Coronary artery (tissue), 2 donors: ENCODE data around the gene PANX2.

ENCODE experiments used
- DNase-seq: peaks from one replicate; pipeline ENCODE4 v3.0.0-alpha.2; 2017; ENCODE audit warnings: low spot score
- H3K27ac ChIP-seq, 2 donors: fragments of 200-600 bp; sonication (generic); one replicate each; pipeline ENCODE4 v1.5.1; 2016 to 2019
- H3K4me3 ChIP-seq: fragments of 200-600 bp; sonication (generic); 2 replicates; pipeline ENCODE4 v1.5.1; 2016; ENCODE audit warnings: mild to moderate bottlenecking, moderate library complexity
- CTCF ChIP-seq: fragments of 200-600 bp; sonication (generic); IDR thresholded peaks from one replicate; pipeline ENCODE4 v1.5.1; 2019; ENCODE audit warnings: antibody characterized with exemption

Gene PANX2

GRCh38 chr22:50148991-50149721, 21.4 kb upstream of the PANX2 start:
- H3K27ac ChIP-seq = no peak overlapping the region
- DNase-seq = peak; percentile 66

GRCh38 chr22:50150161-50151129, 20.1 kb upstream of the PANX2 start:
- DNase-seq = peak; percentile 46
- Histone ChIP-seq H3K27ac (no peak overlapping the region), H3K4me3 (no peak overlapping the region)
- TF ChIP-seq CTCF = no peak

More at GRCh38 chr22:50148991-50149721, 21.4 kb upstream of the PANX2 start:
- TF ChIP-seq CTCF = no peak
- no peak overlapping the region for H3K4me3 ChIP-seq

- TF ChIP-seq CTCF = no peak
- no peak overlapping the region for H3K4me3 ChIP-seq
- no peak overlapping the region for H3K27ac ChIP-seq
- peak; percentile 71 for DNase-seq
These were observed 18.7 kb upstream of the PANX2 start for GRCh38 chr22:50151571-50152537.

- TF ChIP-seq CTCF = no peak
- no peak overlapping the region for H3K4me3 ChIP-seq
- DNase-seq = no peak
- H3K27ac ChIP-seq = no peak overlapping the region
These were observed 17.3 kb upstream of the PANX2 start for GRCh38 chr22:50153056-50153755.

GRCh38 chr22:50153756-50154140, 16.8 kb upstream of the PANX2 start:
- no peak overlapping the region for H3K4me3 ChIP-seq
- H3K27ac ChIP-seq = no peak overlapping the region
- no peak for DNase-seq
- TF ChIP-seq CTCF = no peak

- no peak for DNase-seq
- Histone ChIP-seq H3K4me3 (no peak overlapping the region), H3K27ac (no peak overlapping the region)
- TF ChIP-seq CTCF = no peak
These were observed 12.7 kb upstream of the PANX2 start for GRCh38 chr22:50157709-50158375.
